PC-9 (cell line): ENCODE measurements around the gene DHX58. TPM values are rescaled to one million over a fixed set of nuclear protein-coding genes. Genes with fewer than 3 reads are reported as not detected.

Source experiments
- BruUV-seq: library from RNA; stranded (reverse); fragments of 400-500 nt; replicated peaks from 2 replicates; lab custom pipeline; 2021; lab: Mats Ljungman, UMichigan
- CTCF ChIA-PET: fragments of 300-600 bp; sonication (Branson Sonifier 250); formaldehyde crosslinking; loops from one replicate; lab custom pipeline; 2022; ENCODE audit warnings: antibody characterized with exemption; lab: Charles Lee
- POLR2A ChIA-PET: fragments of 300-600 bp; sonication (Branson Sonifier 250); formaldehyde crosslinking; loops from one replicate; lab custom pipeline; 2022; ENCODE audit warnings: antibody characterized with exemption; ENCODE audit not compliant: unreplicated experiment; lab: Charles Lee
- DNase-seq, 2 experiments: peaks; one replicate each; pipeline versions ENCODE4 v3.0.0 to v3.0.0-alpha.2; 2015 to 2022; ENCODE audit warnings: mixed read lengths in 1 of 2
- H2AFZ ChIP-seq: fragments of 200-600 bp; sonication (generic); 2 replicates; pipeline ENCODE4 v1.8.1; 2017; ENCODE audit warnings: antibody characterized with exemption
- H3F3A ChIP-seq: fragments of 200-600 bp; sonication (generic); 2 replicates; pipeline ENCODE4 v1.8.1; 2017; ENCODE audit warnings: antibody characterized with exemption, mild to moderate bottlenecking, low read depth; ENCODE audit not compliant: insufficient read depth
- H3K27ac ChIP-seq: fragments of 200-600 bp; sonication (generic); 2 replicates; pipeline ENCODE4 v1.6.1; 2016; ENCODE audit warnings: mixed run types
- H3K27me3 ChIP-seq: fragments of 200-600 bp; sonication (generic); 2 replicates; pipeline ENCODE4 v1.6.1; 2016; ENCODE audit warnings: low read depth, mixed run types; ENCODE audit not compliant: insufficient read depth
- H3K36me3 ChIP-seq: fragments of 200-600 bp; sonication (generic); 2 replicates; pipeline ENCODE4 v1.6.1; 2016; ENCODE audit warnings: low read depth, mixed run types
- H3K4me1 ChIP-seq: fragments of 200-600 bp; sonication (generic); replicated peaks from 2 replicates; pipeline ENCODE4 v1.6.1; 2016; ENCODE audit warnings: mixed run types; ENCODE audit not compliant: insufficient read depth
- H3K4me2 ChIP-seq: fragments of 200-600 bp; sonication (generic); 2 replicates; pipeline ENCODE4 v1.6.1; 2017; ENCODE audit warnings: mixed run types
- H3K4me3 ChIP-seq: fragments of 200-600 bp; sonication (generic); 2 replicates; pipeline ENCODE4 v1.6.1; 2016; ENCODE audit warnings: mixed run types
- H3K79me2 ChIP-seq: fragments of 200-600 bp; sonication (generic); 2 replicates; pipeline ENCODE4 v1.6.1; 2017; ENCODE audit warnings: low read depth, mixed run types
- H3K9me2 ChIP-seq: fragments of 200-600 bp; sonication (generic); 2 replicates; pipeline ENCODE4 v1.8.1; 2017; ENCODE audit warnings: mild to moderate bottlenecking; ENCODE audit not compliant: insufficient read depth
- H3K9me3 ChIP-seq: fragments of 200-600 bp; sonication (generic); 2 replicates; pipeline ENCODE4 v1.8.1; 2016; ENCODE audit warnings: low read depth; ENCODE audit not compliant: insufficient read depth
- H4K20me1 ChIP-seq: fragments of 200-600 bp; sonication (generic); 2 replicates; pipeline ENCODE4 v1.8.1; 2017; ENCODE audit not compliant: insufficient read depth
- CTCF ChIP-seq: fragments of 200-600 bp; sonication (generic); conservative IDR thresholded peaks from 2 replicates; pipeline ENCODE4 v1.6.1; 2017; ENCODE audit warnings: mixed run types, antibody characterized with exemption, mild to moderate bottlenecking, moderate library complexity
- EZH2 ChIP-seq: fragments of 200-600 bp; sonication (generic); IDR thresholded peaks from 2 replicates; pipeline ENCODE4 v1.8.0; 2017; ENCODE audit warnings: antibody characterized with exemption, low read depth
- intact Hi-C: fragments of 100-400 bp; cut with micrococcal nuclease; formaldehyde crosslinking; loops from one replicate; pipeline ENCODE4 v1.10.0; 2022; ENCODE audit not compliant: unreplicated experiment
- total RNA-seq: library from RNA; stranded (reverse); gene quantifications from 2 replicates; pipeline ENCODE4 v1.2.3, GENCODE V29; 2021

The DHX58 gene
- total RNA-seq, 1 experiment from 2014 or later: 17.9 TPM

GRCh38 chr17:42055027-42055426 lies 57.5 kb downstream of the DHX58 start:
- 0 out of 2 replicates have a peak, but pooled peaks cover 3% of the 10 kb centered on the region for H3K4me1 ChIP-seq
- no peaks in the 10 kb centered on the region for H3K9me2 ChIP-seq
- no peak overlapping the region for H2AFZ ChIP-seq
- no peaks in the 10 kb centered on the region for H3F3A ChIP-seq
- BruUV-seq: no TSS peak
- TF ChIP-seq EZH2 (no peak), CTCF (no peak)
- H3K27ac ChIP-seq: no peak overlapping the region
- no peak for DNase-seq
- no peak overlapping the region for H3K4me3 ChIP-seq
- peaks cover 27% of the 10 kb centered on the region; the same call in 1 of the 2 replicates for H3K27me3 ChIP-seq
- ChIA-PET CTCF (no interaction called here), POLR2A (no interaction called here)
- H3K79me2 ChIP-seq: no peaks in the 10 kb centered on the region
- H3K4me2 ChIP-seq: no peak overlapping the region
- H3K9me3 ChIP-seq: no peaks in the 10 kb centered on the region
- intact Hi-C loops: no loop called here
- no peaks in the 10 kb centered on the region for H4K20me1 ChIP-seq
- H3K36me3 ChIP-seq: no peaks in the 10 kb centered on the region

GRCh38 chr17:42053731-42054500 lies 58.6 kb downstream of the DHX58 start:
- DNase-seq: no peak

DNA sequence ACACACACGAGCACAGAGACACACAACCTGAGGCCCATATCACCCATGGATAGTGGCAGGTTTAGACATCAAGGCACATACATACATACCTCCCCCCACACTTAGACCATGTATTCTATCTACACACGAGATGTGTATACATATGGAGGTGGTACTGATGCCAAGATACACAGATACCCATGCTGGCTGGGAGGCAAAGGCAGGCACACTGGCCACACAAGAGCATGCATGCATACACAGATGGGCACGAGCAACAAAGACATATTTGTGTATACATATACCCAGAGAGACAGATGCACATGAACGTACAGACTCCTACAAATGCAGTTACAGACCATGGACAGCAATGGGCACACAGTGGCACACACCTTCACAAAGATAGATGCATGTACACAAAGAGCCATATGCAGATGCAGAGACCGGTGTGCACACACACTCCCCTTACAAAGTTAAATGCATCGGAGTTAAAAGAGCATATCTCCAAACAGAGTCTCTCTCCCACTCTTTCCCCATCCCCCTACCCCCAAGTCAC lies 60.1 kb downstream of the DHX58 start:
- Histone ChIP-seq H3K36me3 (no peaks in the 10 kb centered on the region), H3K27ac (no peak overlapping the region), H3K4me3 (no peak overlapping the region), H4K20me1 (no peaks in the 10 kb centered on the region), H3K79me2 (no peaks in the 10 kb centered on the region), H3K27me3 (peaks cover 27% of the 10 kb centered on the region; the same call in 1 of the 2 replicates), H3K4me1 (0 out of 2 replicates have a peak, but pooled peaks cover 3% of the 10 kb centered on the region), H3K9me3 (no peaks in the 10 kb centered on the region), H3F3A (no peaks in the 10 kb centered on the region), H3K9me2 (no peaks in the 10 kb centered on the region), H3K4me2 (no peak overlapping the region), H2AFZ (no peak overlapping the region)
- BruUV-seq: no TSS peak
- POLR2A ChIA-PET: no interaction called here
- no peak for DNase-seq
- no peak for TF ChIP-seq EZH2
- no peak for TF ChIP-seq CTCF
- intact Hi-C loops: loop anchor here (5.0 kb wide), 1 partner anchor 50 kb away; no protein-coding TSS in a partner anchor
- CTCF ChIA-PET: no interaction called here

More at GRCh38 chr17:42053731-42054500, 58.6 kb downstream of the DHX58 start:
- Histone ChIP-seq H3K4me3 (no peak overlapping the region), H4K20me1 (no peaks in the 10 kb centered on the region), H3K4me2 (no peak overlapping the region), H3F3A (no peaks in the 10 kb centered on the region), H3K27ac (no peak overlapping the region), H3K79me2 (no peaks in the 10 kb centered on the region), H2AFZ (no peak overlapping the region), H3K9me3 (no peaks in the 10 kb centered on the region), H3K36me3 (no peaks in the 10 kb centered on the region), H3K4me1 (0 out of 2 replicates have a peak, but pooled peaks cover 3% of the 10 kb centered on the region), H3K27me3 (peaks cover 27% of the 10 kb centered on the region; the same call in 1 of the 2 replicates), H3K9me2 (no peaks in the 10 kb centered on the region)
- ChIA-PET CTCF (no interaction called here), POLR2A (no interaction called here)
- TF ChIP-seq EZH2 (no peak), CTCF (no peak)
- intact Hi-C loops: loop anchor here (5.0 kb wide), 1 partner anchor 48 kb away; no protein-coding TSS in a partner anchor
- no TSS peak for BruUV-seq
